ENCODE data around the gene CHST8. TPM values are rescaled to one million over a fixed set of nuclear protein-coding genes. Genes with fewer than 3 reads are reported as not detected.

Gene CHST8
- total and polyA plus RNA-seq, 2 of the 13 experiments (the other 11 are each of a cell fraction or from before 2014, with no cell fraction given): not detected

GRCh38 chr19:33628921-33629825, 7.4 kb downstream of the CHST8 start:
- BruUV-seq (replicated peaks): no TSS peak
- DNase-seq (ENCODE audit: low spot score) (no peak), FAIRE-seq (no peak), ATAC-seq (no peak; the same call in 2 of the 3 replicates)
- Histone ChIP-seq H4K20me1 (ENCODE audit: insufficient read depth, low read length) (no peaks in the 10 kb centered on the region), H3K79me2 (ENCODE audit: insufficient read depth, low read length) (no peaks in the 10 kb centered on the region), H3K27ac (ENCODE audit: extremely low read length, insufficient read depth, low read length) (no peak overlapping the region), H3K4me1 (ENCODE audit: insufficient read depth, low read length) (no peaks in the 10 kb centered on the region), H3K36me3 (replicated peaks in 1 of 2; ENCODE audit: control insufficient read depth in 1 of 2, insufficient read depth in 2 of 2, low read length in 2 of 2) (no peaks in the 10 kb centered on the region), H3K9ac (ENCODE audit: insufficient read depth, low read depth, low read length) (no peak overlapping the region), H3K9me3 (ENCODE audit: low read length) (no peaks in the 10 kb centered on the region), H3K4me2 (ENCODE audit: low read depth, low read length) (no peak overlapping the region), H3K27me3 (ENCODE audit: control insufficient read depth in 1 of 2, insufficient read depth in 2 of 2, low read length in 2 of 2) (peaks cover 7 to 51% of the 10 kb centered on the region in 2 experiments), H3K4me3 (replicated peaks in 1 of 3; ENCODE audit: insufficient read depth in 1 of 3, low read depth in 2 of 3, low read length in 3 of 3) (no peak overlapping the region), H2AFZ (ENCODE audit: low read length) (no peak overlapping the region)
- no peak for TF ChIP-seq RFX5 (IDR thresholded peaks at IDR 0.05; ENCODE audit: low read depth, low read length)
- TF ChIP-seq ARID2 (CRISPR knock-in tag; IDR thresholded peaks at IDR 0.05; ENCODE audit: borderline replicate concordance): no peak
- TF ChIP-seq SRSF1 (optimal IDR thresholded peaks at IDR 0.05; ENCODE audit: low read depth, low read length): no peak
- TF ChIP-seq CBX2 (IDR thresholded peaks at IDR 0.05; ENCODE audit: low read depth, low read length): no peak
- TF ChIP-seq CBX2 (CRISPR knock-in tag; IDR thresholded peaks at IDR 0.05; ENCODE audit: low read depth): no peak
- TF ChIP-seq RARG (CRISPR knock-in tag; IDR thresholded peaks at IDR 0.05; ENCODE audit: low read depth): no peak
- TF ChIP-seq PAXIP1 (CRISPR knock-in tag; conservative IDR thresholded peaks at IDR 0.05): no peak
- TF ChIP-seq ZFP90 (CRISPR knock-in tag; IDR thresholded peaks at IDR 0.05; ENCODE audit: borderline replicate concordance): no peak
- no peak for TF ChIP-seq U2AF2 (IDR thresholded peaks at IDR 0.05; ENCODE audit: low read depth, low read length)
- TF ChIP-seq, protein P1, sequence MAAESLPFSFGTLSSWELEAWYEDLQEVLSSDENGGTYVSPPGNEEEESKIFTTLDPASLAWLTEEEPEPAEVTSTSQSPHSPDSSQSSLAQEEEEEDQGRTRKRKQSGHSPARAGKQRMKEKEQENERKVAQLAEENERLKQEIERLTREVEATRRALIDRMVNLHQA (CRISPR knock-in tag; IDR thresholded peaks at IDR 0.05): no peak
- no peak for TF ChIP-seq HOXA9 (CRISPR knock-in tag; IDR thresholded peaks at IDR 0.05; ENCODE audit: borderline replicate concordance)
- no peak for TF ChIP-seq ZC3H13 (CRISPR knock-in tag; IDR thresholded peaks at IDR 0.05)
- TF ChIP-seq FOXP1 (IDR thresholded peaks at IDR 0.05): no peak
- TF ChIP-seq FOXP1 (CRISPR knock-in tag; IDR thresholded peaks at IDR 0.05): no peak
- TF ChIP-seq FOXK1 (CRISPR knock-in tag; IDR thresholded peaks at IDR 0.05; ENCODE audit: borderline replicate concordance, low read depth): no peak
- no peak for TF ChIP-seq SSRP1 (CRISPR knock-in tag; IDR thresholded peaks at IDR 0.05)
- in situ Hi-C loops (cut with HindIII; ENCODE audit: extremely low pct_ligation_motif_present, low pct_unique_long_range_greater_than_20kb) (no loop called here), intact Hi-C loops (cut with micrococcal nuclease; ENCODE audit: unreplicated experiment) (no loop called here)
- ChIA-PET CTCF (ENCODE audit: low intra/inter-chr PET ratio, low total read pairs) (no interaction called here), POLR2A (no interaction called here)
- 0% methylated on average over 2 of the region's 13 CpGs for WGBS (ENCODE audit: low lambda C conversion rate)

Data from HepG2 (cell line).